HG03354 (cell line): ENCODE data around the gene KCNA3.
A peak's percentile ranks its signal among the peaks of the same experiment; 100 is the strongest.

Experiments
- ATAC-seq: cut with Tn5 transposase; IDR thresholded peaks from one replicate; pipeline ENCODE4 v1.9.1; 2021; ENCODE audit warnings: mild to moderate bottlenecking; ENCODE audit not compliant: unreplicated experiment, poor library complexity, severe bottlenecking

KCNA3 gene

GRCh38 chr1:110674337-110675059 lies at the start of gene KCNA3:
TSS of gene KCNA3 (minus strand) at chr1:110674940. CDS start at chr1:110674809, 131 bp downstream.
- peak; percentile 42 for ATAC-seq

DNA sequence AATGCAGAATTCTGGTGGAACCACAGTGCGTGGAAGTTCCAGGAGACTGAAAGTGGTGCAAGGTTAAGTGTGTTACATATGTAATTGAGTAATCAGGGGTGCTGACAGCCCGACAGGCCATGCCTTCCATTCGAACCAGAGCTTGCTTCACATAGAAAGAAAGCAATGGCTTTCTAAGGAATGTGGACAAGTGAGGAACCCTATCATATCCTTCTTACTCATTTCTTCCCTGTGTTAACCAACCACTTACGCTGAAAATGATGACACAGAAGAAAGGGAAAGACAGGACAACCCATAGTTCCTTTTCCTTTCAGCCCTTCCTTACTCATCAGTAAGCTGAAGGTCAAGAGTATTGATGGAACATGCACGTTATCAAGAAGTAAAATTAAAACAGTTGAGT lies 48.1 kb upstream of the KCNA3 start:
- ATAC-seq, result no peak

- ATAC-seq, result no peak
Measured at GRCh38 chr1:110719908-110720307, 45.2 kb upstream of the KCNA3 start.

DNA sequence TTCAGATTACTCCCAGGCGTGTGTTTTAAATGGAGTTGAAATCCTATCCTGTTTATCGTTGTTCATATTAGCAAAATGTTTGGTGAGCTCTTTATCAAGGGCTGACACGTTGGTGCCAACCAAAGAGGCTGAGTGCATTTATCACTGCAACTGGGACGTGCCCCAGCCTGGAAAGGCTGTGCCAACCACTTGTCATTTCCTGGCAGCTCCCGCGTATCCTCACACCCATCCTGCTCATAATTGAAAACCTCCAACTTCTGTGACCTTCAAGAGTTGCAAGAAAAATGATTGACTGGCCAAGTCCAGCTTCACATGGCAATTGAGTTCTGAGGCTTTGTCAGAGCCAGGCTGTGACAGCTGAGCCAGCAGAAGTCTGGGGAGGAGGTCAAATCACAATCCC lies 43.7 kb upstream of the KCNA3 start:
- ATAC-seq, result no peak

DNA sequence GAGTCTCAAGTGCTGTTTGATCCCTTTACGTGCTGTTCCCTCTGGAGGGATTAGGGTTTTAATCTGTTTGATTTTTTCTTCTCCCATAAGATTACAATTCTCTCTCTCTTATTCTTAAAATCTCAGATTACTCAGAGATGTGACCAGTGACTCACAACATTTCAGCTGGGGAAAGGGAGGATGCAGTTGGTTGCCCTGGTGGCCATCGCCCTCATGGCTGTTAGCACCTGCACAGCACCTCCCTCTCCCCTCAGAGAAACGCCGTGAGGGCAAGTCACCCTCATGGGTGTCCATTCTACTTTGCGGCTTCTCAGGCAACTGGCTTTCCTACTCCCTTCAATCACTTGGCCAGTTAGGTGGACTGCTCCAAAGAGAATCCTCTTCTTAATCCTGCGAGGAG lies 42.4 kb upstream of the KCNA3 start:
- ATAC-seq, result no peak

GRCh38 chr1:110714374-110714995 lies 39.7 kb upstream of the KCNA3 start:
- no peak for ATAC-seq

- no peak for ATAC-seq
Measured at GRCh38 chr1:110713221-110713620, 38.5 kb upstream of the KCNA3 start.

DNA sequence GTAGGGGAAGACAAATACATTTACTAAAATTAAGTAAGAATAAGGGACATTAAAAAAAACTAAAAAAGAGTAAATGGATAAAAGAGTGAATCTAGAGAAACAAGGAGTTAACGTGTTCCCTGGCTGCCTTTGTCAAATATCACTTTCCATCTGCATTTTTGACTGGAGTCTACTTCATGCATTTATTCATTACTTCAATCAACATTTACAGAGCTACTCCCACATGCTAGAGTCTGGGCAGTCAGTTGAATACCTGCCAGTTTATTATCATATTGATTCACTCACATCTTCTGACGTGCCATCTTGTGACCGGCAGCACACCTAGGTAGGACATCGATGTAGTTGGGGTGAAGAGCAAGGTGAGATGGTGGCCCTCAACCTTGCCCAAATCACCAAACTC lies 35.6 kb upstream of the KCNA3 start:
- no peak for ATAC-seq

GRCh38 chr1:110708974-110709440 lies 34.3 kb upstream of the KCNA3 start:
- no peak for ATAC-seq

- ATAC-seq, result no peak
Measured at GRCh38 chr1:110707232-110707631, 32.5 kb upstream of the KCNA3 start.

DNA sequence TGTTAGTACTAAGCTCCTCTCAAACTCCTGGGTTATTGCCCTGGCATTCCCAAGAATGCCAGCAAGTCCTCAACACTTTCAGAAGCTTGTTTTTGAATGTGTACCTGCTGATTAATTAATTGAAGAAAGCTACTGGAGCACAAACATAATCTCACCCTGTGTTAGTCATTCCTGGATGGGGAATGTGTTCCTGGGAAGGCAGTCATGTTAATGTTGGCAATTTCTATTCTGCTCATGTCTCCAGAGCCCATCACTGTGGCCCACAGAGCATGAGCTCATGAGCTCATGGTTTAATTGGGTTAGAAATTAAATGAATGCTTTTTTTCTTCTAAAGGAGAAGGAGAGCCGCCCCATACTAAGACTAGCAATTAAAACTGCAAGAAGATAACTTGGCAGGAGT lies 31.9 kb upstream of the KCNA3 start:
- ATAC-seq, result no peak

GRCh38 chr1:110702260-110702659 lies 27.5 kb upstream of the KCNA3 start:
- ATAC-seq, result no peak

DNA sequence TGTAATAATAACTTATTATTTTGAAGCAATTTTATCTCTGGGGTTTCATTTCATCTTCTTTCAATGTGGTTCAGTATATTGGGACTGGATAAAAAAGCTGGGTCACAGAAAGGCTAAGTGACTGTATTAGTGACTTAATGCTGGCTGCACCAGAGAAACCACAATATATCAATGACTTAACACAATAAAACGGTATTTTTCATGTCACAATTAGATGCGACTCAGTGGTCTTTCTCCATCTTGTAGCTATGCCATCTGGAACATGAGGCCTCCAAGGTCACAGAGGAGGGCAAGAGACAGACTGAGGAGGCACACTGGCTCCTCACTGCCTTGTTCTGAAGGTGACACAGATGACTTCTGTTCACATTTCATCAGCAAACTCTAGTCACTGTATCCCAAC lies 26.0 kb upstream of the KCNA3 start:
- ATAC-seq, result no peak

DNA sequence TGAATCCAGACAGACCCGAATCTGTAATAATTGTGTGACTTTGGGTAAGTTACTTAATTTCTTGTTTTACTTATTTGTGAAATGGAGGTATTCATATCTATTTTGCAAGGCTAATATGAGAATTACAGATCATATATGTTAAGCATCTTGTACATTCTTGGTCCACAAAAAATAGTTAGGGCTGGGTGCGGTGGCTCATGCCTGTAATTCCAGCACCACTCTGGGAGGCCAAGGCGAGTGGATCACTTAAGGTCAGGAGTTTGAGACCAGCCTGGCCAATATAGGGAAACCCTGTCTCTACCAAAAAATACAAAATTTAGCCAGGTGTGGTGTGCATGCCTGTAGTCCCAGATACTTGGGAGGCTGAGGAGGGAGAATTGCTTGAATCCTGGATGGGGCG lies 22.9 kb upstream of the KCNA3 start:
- no peak for ATAC-seq

DNA sequence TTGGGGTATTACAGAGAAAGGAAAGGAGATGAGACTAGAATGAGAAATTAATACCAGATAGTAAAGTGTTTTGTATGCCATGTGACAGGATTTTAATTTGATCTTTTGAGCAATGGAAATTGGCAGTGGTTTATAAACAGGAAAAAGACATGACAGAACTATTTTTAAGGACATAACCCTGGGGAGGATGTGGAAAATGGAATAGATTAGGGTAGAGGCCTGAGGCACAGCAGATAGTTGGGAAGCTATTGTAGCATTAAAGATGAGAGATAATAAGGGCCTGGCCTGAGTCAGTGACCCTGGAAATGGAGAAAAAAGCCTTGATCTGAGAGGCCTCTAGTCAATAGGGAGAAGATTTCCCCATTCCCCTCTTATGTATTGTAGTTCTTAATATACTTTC lies 22.1 kb upstream of the KCNA3 start:
- ATAC-seq, result no peak

DNA sequence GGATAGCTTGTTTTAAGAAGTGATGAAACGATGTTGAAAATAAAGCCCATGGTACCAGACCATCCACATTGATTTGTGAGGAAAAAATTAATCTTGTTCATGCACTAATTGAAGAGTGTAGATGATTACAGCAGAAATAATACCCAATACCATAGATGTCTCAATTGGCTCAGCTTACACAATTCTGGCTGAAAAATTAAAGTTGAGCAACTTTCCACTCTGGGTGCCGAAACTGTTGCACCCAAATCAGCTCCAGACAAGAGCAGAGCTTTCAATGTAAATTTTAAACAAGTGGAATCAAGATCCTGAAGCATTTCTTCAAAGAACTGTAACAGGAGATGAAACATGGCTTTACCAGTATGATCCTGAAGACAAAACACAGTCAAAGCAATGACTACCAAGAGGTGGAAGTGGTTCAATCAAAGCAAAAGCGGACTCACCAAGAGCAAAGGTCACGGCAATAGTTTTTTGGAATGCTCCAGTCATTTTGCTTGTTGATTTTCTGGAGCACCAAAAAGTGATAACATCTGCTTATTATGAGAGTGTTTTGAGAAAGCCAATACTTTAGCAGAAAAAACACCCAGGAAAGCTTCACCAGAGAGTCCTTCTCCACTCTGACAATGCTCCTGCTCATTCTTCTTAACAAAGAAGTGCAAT lies 16.1 kb upstream of the KCNA3 start:
- no peak for ATAC-seq

DNA sequence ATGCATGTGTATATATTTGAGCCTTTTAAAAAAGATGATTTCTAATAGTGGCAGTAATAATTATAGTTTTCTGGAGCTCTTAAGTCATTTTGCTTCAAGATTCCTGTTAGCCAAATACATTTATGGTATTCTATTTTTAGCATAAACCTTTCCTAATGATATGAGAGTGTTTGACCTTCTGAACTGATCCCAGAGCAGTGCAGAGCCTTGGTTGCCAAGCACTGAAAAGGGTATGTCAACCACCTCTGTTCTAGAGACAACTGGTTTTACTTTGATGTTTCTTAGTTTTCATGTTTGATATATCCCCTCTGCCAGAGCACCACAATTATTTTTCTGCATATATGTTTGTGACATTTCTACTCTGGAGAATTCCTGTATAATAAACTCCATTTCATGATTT lies 15.1 kb upstream of the KCNA3 start:
- no peak for ATAC-seq

GRCh38 chr1:110688514-110688913 lies 13.8 kb upstream of the KCNA3 start:
- no peak for ATAC-seq

DNA sequence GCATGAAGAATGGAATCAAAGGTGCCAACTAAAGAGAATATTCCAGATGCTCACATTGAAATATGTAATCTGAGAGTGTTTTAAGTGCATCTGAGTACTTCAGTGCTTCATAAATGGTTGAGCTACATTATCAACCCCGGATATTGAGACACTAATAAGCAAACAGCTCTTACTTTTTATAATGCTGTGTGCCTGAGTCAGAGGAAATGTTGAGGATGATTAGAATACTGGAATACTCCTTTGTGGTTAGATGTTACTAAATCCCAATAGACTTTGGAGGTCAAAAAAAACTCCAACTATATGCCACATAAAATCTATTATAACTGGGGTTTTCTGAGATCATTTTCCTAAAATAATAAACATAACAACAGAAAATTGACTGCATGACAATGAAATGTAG lies 12.5 kb upstream of the KCNA3 start:
- no peak for ATAC-seq

GRCh38 chr1:110686188-110686587 lies 11.4 kb upstream of the KCNA3 start:
- ATAC-seq, result no peak

DNA sequence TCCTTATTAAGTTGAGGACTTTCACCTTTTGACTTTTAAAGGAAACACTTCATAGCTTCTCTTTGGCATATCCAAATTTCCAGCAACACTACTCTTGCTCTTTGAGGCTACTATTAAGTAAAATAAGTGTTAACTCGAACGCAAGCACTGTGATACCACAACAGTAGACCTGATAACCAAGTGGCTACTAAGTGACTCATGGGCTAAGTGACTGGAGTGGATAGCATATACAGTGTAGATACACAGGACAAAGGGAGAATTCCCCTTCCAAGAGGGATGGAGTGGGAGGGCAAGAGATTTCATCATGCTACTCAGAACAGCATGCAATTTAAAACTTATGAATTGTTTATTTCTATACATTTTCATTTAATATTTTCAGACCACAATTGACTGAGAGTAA lies 9.8 kb upstream of the KCNA3 start:
- no peak for ATAC-seq
